ENCODE measurements around the gene DRC7.
"Not testable (repeated sequence)": the region's sequence is repeated elsewhere in the genome, so short reads cannot be mapped to it uniquely, and the experiment has no call there.

DRC7 gene

DNA sequence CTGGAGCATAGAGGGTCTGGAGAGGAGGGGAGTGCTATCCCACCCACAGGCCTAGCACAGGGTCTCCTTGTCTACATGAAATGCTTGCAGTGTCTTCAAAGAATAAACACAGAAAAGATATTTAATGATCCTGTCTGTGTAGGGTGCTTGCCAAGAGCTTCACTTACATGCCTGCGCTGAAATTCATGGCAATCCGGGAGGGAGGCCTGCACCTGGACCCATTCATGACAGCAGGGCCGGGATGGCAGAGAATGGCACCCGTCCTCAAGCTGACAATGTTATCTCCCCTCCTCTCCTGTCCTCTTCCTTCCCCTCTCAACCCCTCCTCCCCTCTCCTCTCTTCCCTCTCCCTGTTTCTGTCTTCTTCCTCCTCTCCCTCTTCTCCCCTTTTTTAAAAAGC is 24.4 kb upstream of the DRC7 start:
- ChIA-PET CTCF (no interaction called here), POLR2A (no interaction called here)
- DNase-seq (ENCODE audit: extremely low spot score): no peak
- no peak for TF ChIP-seq FOXK2 (IDR thresholded peaks at IDR 0.05)

DNA sequence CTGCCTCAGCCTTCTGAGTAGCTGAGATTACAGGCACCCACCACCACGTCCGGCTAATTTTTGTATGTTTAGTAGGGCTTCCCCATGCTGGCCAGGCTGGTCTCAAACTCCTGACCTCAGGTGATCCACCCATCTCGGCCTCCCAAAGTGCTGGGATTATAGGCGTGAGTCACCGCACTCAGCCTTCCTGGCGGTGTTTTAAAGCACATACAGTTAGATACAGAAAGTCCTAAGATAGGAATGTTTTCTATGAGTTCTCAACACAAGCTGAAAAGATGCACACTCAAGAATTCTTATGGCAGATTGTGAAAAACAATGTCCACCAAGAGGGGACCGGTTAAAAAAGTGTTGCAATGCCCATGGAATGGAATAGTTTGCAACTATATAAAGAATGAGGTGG is 23.2 kb upstream of the DRC7 start:
- CTCF ChIA-PET; DNase-seq (ENCODE audit: extremely low spot score): not testable (repeated sequence)
- POLR2A ChIA-PET: interaction anchor here (1.6 kb wide), 1 partner anchor 64 kb away, joined by 5 read pairs; no protein-coding TSS in a partner anchor

DNA sequence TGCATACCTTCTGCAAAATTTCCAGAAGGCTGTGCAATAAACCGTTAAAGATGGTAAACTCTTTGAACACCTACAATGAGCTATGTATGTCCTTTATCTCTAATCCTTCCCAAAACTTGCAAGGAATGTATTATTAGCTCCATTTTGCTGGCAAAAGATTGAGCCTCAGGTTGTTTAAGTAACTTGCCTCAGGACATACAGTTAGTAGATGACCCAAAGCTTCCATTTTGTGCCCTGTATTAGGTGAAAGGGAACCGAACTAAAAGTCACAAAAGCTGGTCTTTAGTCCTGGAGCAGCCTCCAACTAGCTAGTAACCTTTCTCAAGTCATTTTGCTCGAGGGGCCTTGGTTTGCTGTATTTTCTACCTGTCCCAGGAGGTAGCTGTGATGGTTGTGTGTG is 22.2 kb upstream of the DRC7 start:
- no peak for TF ChIP-seq HDGF (IDR thresholded peaks at IDR 0.05; ENCODE audit: borderline replicate concordance)
- TF ChIP-seq L3MBTL2 (conservative IDR thresholded peaks at IDR 0.05): no peak
- no peak for TF ChIP-seq LEF1 (IDR thresholded peaks at IDR 0.05; ENCODE audit: borderline replicate concordance)
- no peak for TF ChIP-seq SUZ12 (IDR thresholded peaks at IDR 0.05)
- TF ChIP-seq NFRKB (IDR thresholded peaks at IDR 0.05): no peak
- no peak for TF ChIP-seq PKNOX1 (IDR thresholded peaks at IDR 0.05)
- TF ChIP-seq TARDBP (IDR thresholded peaks at IDR 0.05): no peak
- TF ChIP-seq FOXK2 (IDR thresholded peaks at IDR 0.05): no peak
- no peak for TF ChIP-seq ARNT (IDR thresholded peaks at IDR 0.05)
- no peak for TF ChIP-seq ZNF384 (IDR thresholded peaks at IDR 0.05)
- no peak for TF ChIP-seq CTBP1 (IDR thresholded peaks at IDR 0.05; ENCODE audit: borderline replicate concordance)
- TF ChIP-seq FOXA1 (IDR thresholded peaks at IDR 0.05): no peak
- TF ChIP-seq ELF4 (IDR thresholded peaks at IDR 0.05): no peak
- no peak for TF ChIP-seq BHLHE40 (IDR thresholded peaks at IDR 0.05; ENCODE audit: borderline replicate concordance)
- TF ChIP-seq SP1 (IDR thresholded peaks at IDR 0.05): no peak
- TF ChIP-seq FOXM1 (IDR thresholded peaks at IDR 0.05; ENCODE audit: borderline replicate concordance): no peak
- CTCF ChIA-PET: no interaction called here
- DNase-seq (ENCODE audit: extremely low spot score): no peak
- POLR2A ChIA-PET: interaction anchor here (1.6 kb wide), 1 partner anchor 63 kb away, joined by 5 read pairs; no protein-coding TSS in a partner anchor

GRCh38 chr16:57672824-57673223 is 21.8 kb upstream of the DRC7 start:
- DNase-seq (ENCODE audit: extremely low spot score): no peak
- POLR2A ChIA-PET: interaction anchor here (1.6 kb wide), 1 partner anchor 62 kb away, joined by 5 read pairs; no protein-coding TSS in a partner anchor
- no peak for TF ChIP-seq BHLHE40 (IDR thresholded peaks at IDR 0.05; ENCODE audit: borderline replicate concordance)
- no peak for TF ChIP-seq SUZ12 (IDR thresholded peaks at IDR 0.05)
- no peak for TF ChIP-seq CTBP1 (IDR thresholded peaks at IDR 0.05; ENCODE audit: borderline replicate concordance)
- no peak for TF ChIP-seq SP1 (IDR thresholded peaks at IDR 0.05)
- TF ChIP-seq ZNF384 (IDR thresholded peaks at IDR 0.05): no peak
- no peak for TF ChIP-seq L3MBTL2 (conservative IDR thresholded peaks at IDR 0.05)
- TF ChIP-seq HDGF (IDR thresholded peaks at IDR 0.05; ENCODE audit: borderline replicate concordance): no peak
- TF ChIP-seq PKNOX1 (IDR thresholded peaks at IDR 0.05): no peak
- TF ChIP-seq FOXK2 (IDR thresholded peaks at IDR 0.05): no peak
- no peak for TF ChIP-seq NFRKB (IDR thresholded peaks at IDR 0.05)
- no peak for TF ChIP-seq FOXM1 (IDR thresholded peaks at IDR 0.05; ENCODE audit: borderline replicate concordance)
- TF ChIP-seq ELF4 (IDR thresholded peaks at IDR 0.05): no peak
- no peak for TF ChIP-seq FOXA1 (IDR thresholded peaks at IDR 0.05)
- TF ChIP-seq LEF1 (IDR thresholded peaks at IDR 0.05; ENCODE audit: borderline replicate concordance): no peak
- CTCF ChIA-PET: no interaction called here

GRCh38 chr16:57675741-57676551 is 18.7 kb upstream of the DRC7 start:
- no peak for DNase-seq (ENCODE audit: extremely low spot score)
- ChIA-PET CTCF (interaction anchor here (0.6 to 1.0 kb wide), 2 partner anchors 15 to 26 kb away, joined by 3 read pairs; no protein-coding TSS in a partner anchor), POLR2A (interaction anchor here (1.7 kb wide), 1 partner anchor 59 kb away, joined by 9 read pairs; the partner anchor contains the start of gene KATNB1)
- TF ChIP-seq CTBP1 (IDR thresholded peaks at IDR 0.05; ENCODE audit: borderline replicate concordance) (no peak), PKNOX1 (IDR thresholded peaks at IDR 0.05) (no peak), LEF1 (IDR thresholded peaks at IDR 0.05; ENCODE audit: borderline replicate concordance) (no peak), SUZ12 (IDR thresholded peaks at IDR 0.05) (no peak), ELF4 (IDR thresholded peaks at IDR 0.05) (no peak), TARDBP (IDR thresholded peaks at IDR 0.05) (no peak), SP1 (IDR thresholded peaks at IDR 0.05) (no peak), ZNF384 (IDR thresholded peaks at IDR 0.05) (no peak), FOXA1 (IDR thresholded peaks at IDR 0.05) (no peak), BHLHE40 (IDR thresholded peaks at IDR 0.05; ENCODE audit: borderline replicate concordance) (no peak), FOXK2 (IDR thresholded peaks at IDR 0.05) (no peak), HDGF (IDR thresholded peaks at IDR 0.05; ENCODE audit: borderline replicate concordance) (no peak)

GRCh38 chr16:57676553-57677085 is 18.0 kb upstream of the DRC7 start:
- TF ChIP-seq SP1 (IDR thresholded peaks at IDR 0.05) (no peak), ARNT (IDR thresholded peaks at IDR 0.05) (no peak), FOXA1 (IDR thresholded peaks at IDR 0.05) (no peak), ZNF384 (IDR thresholded peaks at IDR 0.05) (no peak), CTBP1 (IDR thresholded peaks at IDR 0.05; ENCODE audit: borderline replicate concordance) (no peak), LEF1 (IDR thresholded peaks at IDR 0.05; ENCODE audit: borderline replicate concordance) (no peak), L3MBTL2 (conservative IDR thresholded peaks at IDR 0.05) (no peak), FOXM1 (IDR thresholded peaks at IDR 0.05; ENCODE audit: borderline replicate concordance) (no peak), SUZ12 (IDR thresholded peaks at IDR 0.05) (no peak), PKNOX1 (IDR thresholded peaks at IDR 0.05) (no peak), ELF4 (IDR thresholded peaks at IDR 0.05) (no peak), TARDBP (IDR thresholded peaks at IDR 0.05) (no peak), BHLHE40 (IDR thresholded peaks at IDR 0.05; ENCODE audit: borderline replicate concordance) (no peak)
- ChIA-PET POLR2A (interaction anchor here (1.7 kb wide), 1 partner anchor 59 kb away, joined by 9 read pairs; the partner anchor contains the start of gene KATNB1), CTCF (interaction anchor here (0.6 to 1.0 kb wide), 3 partner anchors 14 to 1076 kb away, joined by 3 read pairs; no protein-coding TSS in a partner anchor)
- no peak for DNase-seq (ENCODE audit: extremely low spot score)
